ENCODE data around the gene UQCR10.

UQCR10 gene

DNA sequence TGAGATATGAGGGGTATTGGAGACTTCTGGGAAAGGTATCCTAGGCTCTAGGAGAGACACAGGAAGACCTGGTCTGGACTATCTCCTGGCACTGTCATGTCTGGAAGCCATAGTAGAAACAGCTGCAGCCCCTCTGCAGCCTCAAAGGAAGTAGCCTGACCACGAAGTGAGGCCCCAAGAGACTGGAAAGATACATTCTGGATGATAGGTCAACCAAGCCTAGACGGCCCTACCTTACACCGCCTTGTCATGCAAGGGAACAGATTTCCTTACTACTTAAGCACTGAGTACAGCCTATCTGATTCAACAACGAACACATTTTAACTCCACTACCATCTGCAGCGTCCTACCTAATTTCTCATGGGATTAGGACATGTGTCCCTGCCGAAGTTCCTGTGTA lies 31.1 kb downstream of the UQCR10 start:
- DNase-seq (ENCODE audit: low read depth, low spot score), result no peak
- POLR2A ChIA-PET, result no interaction called here
- TF ChIP-seq, protein P1, sequence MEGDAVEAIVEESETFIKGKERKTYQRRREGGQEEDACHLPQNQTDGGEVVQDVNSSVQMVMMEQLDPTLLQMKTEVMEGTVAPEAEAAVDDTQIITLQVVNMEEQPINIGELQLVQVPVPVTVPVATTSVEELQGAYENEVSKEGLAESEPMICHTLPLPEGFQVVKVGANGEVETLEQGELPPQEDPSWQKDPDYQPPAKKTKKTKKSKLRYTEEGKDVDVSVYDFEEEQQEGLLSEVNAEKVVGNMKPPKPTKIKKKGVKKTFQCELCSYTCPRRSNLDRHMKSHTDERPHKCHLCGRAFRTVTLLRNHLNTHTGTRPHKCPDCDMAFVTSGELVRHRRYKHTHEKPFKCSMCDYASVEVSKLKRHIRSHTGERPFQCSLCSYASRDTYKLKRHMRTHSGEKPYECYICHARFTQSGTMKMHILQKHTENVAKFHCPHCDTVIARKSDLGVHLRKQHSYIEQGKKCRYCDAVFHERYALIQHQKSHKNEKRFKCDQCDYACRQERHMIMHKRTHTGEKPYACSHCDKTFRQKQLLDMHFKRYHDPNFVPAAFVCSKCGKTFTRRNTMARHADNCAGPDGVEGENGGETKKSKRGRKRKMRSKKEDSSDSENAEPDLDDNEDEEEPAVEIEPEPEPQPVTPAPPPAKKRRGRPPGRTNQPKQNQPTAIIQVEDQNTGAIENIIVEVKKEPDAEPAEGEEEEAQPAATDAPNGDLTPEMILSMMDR (IDR thresholded peaks at IDR 0.05; ENCODE audit: insufficient read depth, low read length, missing control alignments), result no peak
- CTCF ChIA-PET, result interaction anchor here (1.9 to 2.0 kb wide), 2 partner anchors 26 to 207 kb away, joined by 4 to 7 read pairs; no protein-coding TSS in a partner anchor
- no peak overlapping the region for H3K4me3 ChIP-seq (ENCODE audit: low read depth, low read length)

DNA sequence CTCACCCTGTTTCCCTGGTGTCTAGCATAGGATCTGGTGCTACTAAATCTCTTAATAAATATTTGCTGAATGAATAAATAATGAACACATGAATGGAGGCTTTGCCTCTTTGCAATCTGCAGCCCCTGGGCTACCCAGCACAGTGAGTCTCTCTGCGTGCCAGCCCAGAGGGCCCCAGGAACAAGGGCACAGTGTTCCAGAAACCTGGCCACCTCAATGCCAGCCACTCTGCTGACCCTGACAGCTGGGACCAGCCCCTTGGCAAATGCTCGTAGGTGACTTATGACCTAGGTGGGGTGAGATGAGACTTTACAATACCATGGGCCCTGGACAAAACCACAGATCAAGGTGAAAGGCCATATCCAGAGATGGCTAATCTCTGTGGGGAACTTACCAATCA lies 31.6 kb downstream of the UQCR10 start:
- TF ChIP-seq, protein P1 (IDR thresholded peaks at IDR 0.05; ENCODE audit: insufficient read depth, low read length, missing control alignments), result no peak
- ChIA-PET CTCF (interaction anchor here (0.8 to 2.0 kb wide), 6 partner anchors 17 to 208 kb away, joined by 3 to 7 read pairs (median 4); no protein-coding TSS in a partner anchor), POLR2A (no interaction called here)
- H3K4me3 ChIP-seq (ENCODE audit: low read depth, low read length), result no peak overlapping the region
- no peak for DNase-seq (ENCODE audit: low read depth, low spot score)

DNA sequence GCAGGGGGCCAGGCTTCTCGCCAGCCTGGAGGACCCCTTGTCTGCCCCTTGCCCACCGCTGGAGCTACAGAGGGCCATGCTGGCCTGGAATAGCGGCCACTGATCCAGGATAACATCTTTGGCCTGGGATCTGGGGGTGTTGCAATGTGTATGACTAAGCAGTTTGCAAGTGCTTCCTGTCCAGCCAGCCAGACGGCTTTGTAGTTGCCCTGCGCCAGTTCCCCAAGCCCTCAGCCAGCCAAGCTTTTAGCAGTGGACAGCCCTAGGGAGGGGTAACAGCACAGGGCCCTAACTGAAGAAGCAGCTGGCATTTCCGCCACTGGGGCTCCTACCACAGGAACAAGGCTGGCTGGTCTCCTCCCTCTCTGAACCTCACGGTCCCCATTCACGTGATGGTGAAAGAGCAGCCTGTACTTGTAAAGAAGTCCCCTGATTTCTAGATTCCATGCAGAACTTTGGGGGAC lies 32.1 kb downstream of the UQCR10 start:
- H3K4me3 ChIP-seq (ENCODE audit: low read depth, low read length), result no peak overlapping the region
- POLR2A ChIA-PET, result no interaction called here
- peak; percentile 72 for DNase-seq (ENCODE audit: low read depth, low spot score)
- TF ChIP-seq, protein P1 (IDR thresholded peaks at IDR 0.05; ENCODE audit: insufficient read depth, low read length, missing control alignments), result no peak
- CTCF ChIA-PET, result interaction anchor here (0.8 to 2.4 kb wide), 7 partner anchors 18 to 288 kb away, joined by 3 to 7 read pairs (median 4); no protein-coding TSS in a partner anchor

DNA sequence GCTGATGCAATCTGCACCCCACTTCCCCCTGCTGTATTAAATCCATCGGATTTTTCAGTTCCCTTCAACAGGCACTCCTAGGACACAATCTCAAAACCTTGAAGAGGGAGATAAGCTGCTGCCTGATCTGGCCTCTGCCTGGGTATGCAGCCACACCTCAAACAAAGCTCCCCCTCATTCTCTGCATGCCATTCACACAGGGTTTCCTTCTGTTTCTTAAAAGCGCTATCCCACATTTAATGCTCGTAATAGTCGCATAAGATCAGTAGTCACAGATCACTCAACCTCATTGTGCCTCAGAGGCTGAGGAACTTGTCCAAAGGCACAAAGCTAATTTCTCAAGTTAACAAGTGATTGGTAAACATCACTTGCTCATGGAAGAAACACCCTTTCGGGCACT lies 34.0 kb downstream of the UQCR10 start:
- TF ChIP-seq, protein P1 (IDR thresholded peaks at IDR 0.05; ENCODE audit: insufficient read depth, low read length, missing control alignments), result no peak
- DNase-seq (ENCODE audit: low read depth, low spot score), result no peak
- ChIA-PET CTCF (interaction anchor here (0.7 to 2.4 kb wide), 7 partner anchors 10 to 288 kb away, joined by 3 to 9 read pairs (median 4); no protein-coding TSS in a partner anchor), POLR2A (no interaction called here)
- no peak overlapping the region for H3K4me3 ChIP-seq (ENCODE audit: low read depth, low read length)

DNA sequence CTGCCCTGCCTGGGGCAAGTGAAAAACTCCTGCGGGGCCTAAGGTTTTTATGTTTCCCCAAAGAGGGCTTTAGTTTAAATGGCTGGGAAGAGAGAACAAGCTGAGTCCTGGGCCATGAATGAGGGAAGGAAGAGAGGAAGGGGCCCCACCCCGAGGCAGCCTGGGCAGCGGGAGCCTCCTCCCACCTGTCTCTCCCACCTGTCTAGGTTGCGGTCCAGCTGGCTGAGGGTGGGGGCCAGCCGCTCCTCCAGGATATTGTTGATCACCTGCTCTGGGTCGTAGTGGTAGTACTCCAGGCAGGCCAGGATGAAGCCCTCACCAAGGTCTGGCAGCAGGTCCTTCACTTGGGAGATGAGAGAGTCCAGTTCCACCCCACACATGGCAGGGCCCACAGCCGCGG lies 34.6 kb downstream of the UQCR10 start:
- no peak overlapping the region for H3K4me3 ChIP-seq (ENCODE audit: low read depth, low read length)
- ChIA-PET POLR2A (no interaction called here), CTCF (interaction anchor here (0.7 to 2.4 kb wide), 5 partner anchors 10 to 287 kb away, joined by 3 to 9 read pairs (median 4); no protein-coding TSS in a partner anchor)
- no peak for DNase-seq (ENCODE audit: low read depth, low spot score)
- TF ChIP-seq, protein P1 (IDR thresholded peaks at IDR 0.05; ENCODE audit: insufficient read depth, low read length, missing control alignments), result no peak

DNA sequence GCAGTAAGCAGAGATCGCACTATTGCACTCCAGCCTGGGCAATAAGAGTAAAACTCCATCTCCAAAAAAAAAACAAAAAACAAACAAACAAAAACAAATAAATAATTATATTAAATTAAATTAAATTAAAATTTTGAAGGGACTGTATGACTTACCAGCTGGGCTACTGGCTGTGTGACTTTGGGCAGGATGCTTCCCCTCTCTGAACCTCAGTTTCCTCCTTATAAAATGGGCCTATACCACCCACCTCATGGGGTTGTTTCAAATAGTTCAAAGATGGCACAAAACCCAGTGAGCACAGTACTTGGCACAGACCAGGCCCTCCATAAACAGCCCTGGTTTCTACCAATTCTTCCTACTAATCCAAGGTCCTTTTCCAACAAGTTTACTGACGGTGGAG lies 36.0 kb downstream of the UQCR10 start:
- ChIA-PET CTCF (interaction anchor here (1.1 kb wide), 1 partner anchor 201 kb away, joined by 3 read pairs; no protein-coding TSS in a partner anchor), POLR2A (no interaction called here)
- no peak overlapping the region for H3K4me3 ChIP-seq (ENCODE audit: low read depth, low read length)
- no peak for DNase-seq (ENCODE audit: low read depth, low spot score)
- TF ChIP-seq, protein P1 (IDR thresholded peaks at IDR 0.05; ENCODE audit: insufficient read depth, low read length, missing control alignments), result no peak

All from AG04449 (cell line).